Measurements from ENCODE around the gene FOXC1. TPM values are rescaled to one million over a fixed set of nuclear protein-coding genes. Genes with fewer than 3 reads are reported as not detected.
A peak's percentile ranks its signal among the peaks of the same experiment; 100 is the strongest.

The FOXC1 gene
- total RNA-seq (2014; rRNA removed; shearing (Covaris generic)) (11.1 and 13.2 TPM in 2 replicates), polyA plus RNA-seq (2016; fragmentation: Nextera tagmentation; extraction: Ambion mirVana) (3.3 and 3.5 TPM in 2 replicates)

DNA sequence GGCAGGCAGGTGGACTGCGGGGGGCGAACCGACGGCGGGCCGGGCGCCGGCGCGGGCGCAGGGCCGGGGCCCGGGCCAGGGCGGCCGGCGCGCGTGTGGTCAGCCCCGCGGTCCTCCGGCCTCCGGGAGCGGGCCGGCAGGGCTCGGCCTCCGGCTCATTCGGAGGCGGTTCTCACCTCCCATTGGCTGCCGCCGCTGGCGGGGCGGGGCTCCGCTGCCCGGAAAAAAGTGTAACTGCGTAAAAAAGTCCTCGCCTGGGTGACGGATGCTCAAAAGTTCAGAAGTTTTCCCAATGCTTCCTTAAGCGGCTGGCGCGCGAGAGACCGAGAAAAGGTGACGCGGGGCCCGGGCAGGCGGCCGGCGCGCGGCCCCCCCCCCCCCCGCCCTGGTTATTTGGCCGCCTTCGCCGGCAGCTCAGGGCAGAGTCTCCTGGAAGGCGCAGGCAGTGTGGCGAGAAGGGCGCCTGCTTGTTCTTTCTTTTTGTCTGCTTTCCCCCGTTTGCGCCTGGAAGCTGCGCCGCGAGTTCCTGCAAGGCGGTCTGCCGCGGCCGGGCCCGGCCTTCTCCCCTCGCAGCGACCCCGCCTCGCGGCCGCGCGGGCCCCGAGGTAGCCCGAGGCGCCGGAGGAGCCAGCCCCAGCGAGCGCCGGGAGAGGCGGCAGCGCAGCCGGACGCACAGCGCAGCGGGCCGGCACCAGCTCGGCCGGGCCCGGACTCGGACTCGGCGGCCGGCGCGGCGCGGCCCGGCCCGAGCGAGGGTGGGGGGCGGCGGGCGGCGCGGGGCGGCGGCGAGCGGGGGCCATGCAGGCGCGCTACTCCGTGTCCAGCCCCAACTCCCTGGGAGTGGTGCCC lies at the start of gene FOXC1:
Gene FOXC1, plus strand, starts transcription at position 268 of the 849 bp plus-strand sequence. Its CDS starts 531 bp downstream, at position 799.
- peak; percentile 96 for DNase-seq
- Histone ChIP-seq H3K27ac (peak within 1 kb of the TSS; percentile 71), H3K4me3 (peak within 1 kb of the TSS; percentile 80), H3K36me3 (ENCODE audit: low read depth) (no peaks in the 10 kb centered on the region), H3K4me2 (ENCODE audit: unreplicated experiment) (peak within 1 kb of the TSS; percentile 89), H3K9me3 (ENCODE audit: low read depth) (no peaks in the 10 kb centered on the region), H3K9me2 (ENCODE audit: insufficient read depth) (no peaks in the 10 kb centered on the region), H2AFZ (peak within 1 kb of the TSS; percentile 86), H3K9ac (peak within 1 kb of the TSS; percentile 76), H4K20me1 (ENCODE audit: insufficient read depth) (no peaks in the 10 kb centered on the region), H3K79me2 (ENCODE audit: insufficient read depth) (peaks cover 33% of the 10 kb centered on the region), H3K4me1 (ENCODE audit: insufficient read depth) (peaks cover 6% of the 10 kb centered on the region; the same call in 1 of the 2 replicates), H3F3A (ENCODE audit: insufficient read depth) (peaks cover 13% of the 10 kb centered on the region), H3K27me3 (replicated peaks; ENCODE audit: insufficient read depth) (peaks cover 43% of the 10 kb centered on the region)
- in situ Hi-C loops (cut with MboI): loop anchor here (10.0 kb wide), 1 partner anchor 495 kb away; no protein-coding TSS in a partner anchor
- 1% methylated on average over 66 to 100 of the region's 115 CpGs for WGBS, 2 experiments (ENCODE audit: low coverage in 1 of 2, low lambda C conversion rate in 2 of 2, missing lambda C conversion rate in 2 of 2)
- TF ChIP-seq EZH2phosphoT487 (IDR thresholded peaks at IDR 0.05; ENCODE audit: insufficient read depth, low read depth) (no peak), EZH2 (IDR thresholded peaks at IDR 0.05; ENCODE audit: insufficient read depth, poor library complexity, severe bottlenecking) (no peak)

GRCh38 chr6:1560281-1561058 lies 49.2 kb upstream of the FOXC1 start:
- H3K9ac ChIP-seq: no peak overlapping the region
- no peak overlapping the region for H2AFZ ChIP-seq
- WGBS, 2 experiments (ENCODE audit: low coverage in 1 of 2, low lambda C conversion rate in 2 of 2, missing lambda C conversion rate in 2 of 2): 41 to 60% methylated on average over 4 of the region's 4 CpGs
- no peaks in the 10 kb centered on the region for H3F3A ChIP-seq (ENCODE audit: insufficient read depth)
- H3K4me3 ChIP-seq: no peak overlapping the region
- H3K27me3 ChIP-seq (replicated peaks; ENCODE audit: insufficient read depth): peaks cover 10% of the 10 kb centered on the region; the same call in 1 of the 2 replicates
- no peaks in the 10 kb centered on the region for H3K9me2 ChIP-seq (ENCODE audit: insufficient read depth)
- no peak for TF ChIP-seq EZH2 (IDR thresholded peaks at IDR 0.05; ENCODE audit: insufficient read depth, poor library complexity, severe bottlenecking)
- no peak for TF ChIP-seq EZH2phosphoT487 (IDR thresholded peaks at IDR 0.05; ENCODE audit: insufficient read depth, low read depth)
- H4K20me1 ChIP-seq (ENCODE audit: insufficient read depth): no peaks in the 10 kb centered on the region
- H3K36me3 ChIP-seq (ENCODE audit: low read depth): no peaks in the 10 kb centered on the region
- H3K27ac ChIP-seq: no peak overlapping the region
- no peak for DNase-seq
- H3K79me2 ChIP-seq (ENCODE audit: insufficient read depth): no peaks in the 10 kb centered on the region
- no peaks in the 10 kb centered on the region for H3K9me3 ChIP-seq (ENCODE audit: low read depth)
- H3K4me2 ChIP-seq (ENCODE audit: unreplicated experiment): no peak overlapping the region
- H3K4me1 ChIP-seq (ENCODE audit: insufficient read depth): no peaks in the 10 kb centered on the region
- in situ Hi-C loops (cut with MboI): no loop called here

DNA sequence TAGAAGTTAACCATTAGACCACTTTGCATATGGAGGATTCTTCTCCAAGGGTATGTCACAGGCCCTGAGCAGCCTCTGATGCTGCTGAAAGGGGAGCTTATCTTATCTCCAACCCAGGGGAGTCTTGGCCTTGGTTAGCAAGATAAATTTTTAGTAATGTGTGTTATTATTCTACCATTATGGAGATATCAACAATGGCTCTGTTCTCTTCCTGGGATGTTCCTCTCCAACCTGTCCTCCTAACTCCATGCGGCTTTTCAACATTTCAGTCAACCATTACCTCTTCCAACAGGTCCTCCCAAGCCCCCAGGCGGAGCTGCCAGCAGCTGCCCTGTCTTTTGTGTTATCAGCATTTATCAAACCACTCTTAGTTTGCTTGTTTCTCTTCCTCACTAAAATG lies 48.4 kb upstream of the FOXC1 start:
- H3K36me3 ChIP-seq (ENCODE audit: low read depth): no peaks in the 10 kb centered on the region
- H3K4me1 ChIP-seq (ENCODE audit: insufficient read depth): no peaks in the 10 kb centered on the region
- no peak overlapping the region for H3K27ac ChIP-seq
- H3K27me3 ChIP-seq (replicated peaks; ENCODE audit: insufficient read depth): peaks cover 10% of the 10 kb centered on the region; the same call in 1 of the 2 replicates
- no peak for DNase-seq
- H3K9me2 ChIP-seq (ENCODE audit: insufficient read depth): no peaks in the 10 kb centered on the region
- H3K9me3 ChIP-seq (ENCODE audit: low read depth): no peaks in the 10 kb centered on the region
- no peaks in the 10 kb centered on the region for H3K79me2 ChIP-seq (ENCODE audit: insufficient read depth)
- no peak for TF ChIP-seq EZH2phosphoT487 (IDR thresholded peaks at IDR 0.05; ENCODE audit: insufficient read depth, low read depth)
- no peak for TF ChIP-seq EZH2 (IDR thresholded peaks at IDR 0.05; ENCODE audit: insufficient read depth, poor library complexity, severe bottlenecking)
- H3K4me3 ChIP-seq: no peak overlapping the region
- WGBS, 2 experiments (ENCODE audit: low coverage in 1 of 2, low lambda C conversion rate in 2 of 2, missing lambda C conversion rate in 2 of 2): 27 to 35% methylated on average over 2 of the region's 2 CpGs
- no peak overlapping the region for H3K4me2 ChIP-seq (ENCODE audit: unreplicated experiment)
- no peak overlapping the region for H3K9ac ChIP-seq
- H3F3A ChIP-seq (ENCODE audit: insufficient read depth): no peaks in the 10 kb centered on the region
- H4K20me1 ChIP-seq (ENCODE audit: insufficient read depth): no peaks in the 10 kb centered on the region
- no peak overlapping the region for H2AFZ ChIP-seq
- in situ Hi-C loops (cut with MboI): no loop called here

DNA sequence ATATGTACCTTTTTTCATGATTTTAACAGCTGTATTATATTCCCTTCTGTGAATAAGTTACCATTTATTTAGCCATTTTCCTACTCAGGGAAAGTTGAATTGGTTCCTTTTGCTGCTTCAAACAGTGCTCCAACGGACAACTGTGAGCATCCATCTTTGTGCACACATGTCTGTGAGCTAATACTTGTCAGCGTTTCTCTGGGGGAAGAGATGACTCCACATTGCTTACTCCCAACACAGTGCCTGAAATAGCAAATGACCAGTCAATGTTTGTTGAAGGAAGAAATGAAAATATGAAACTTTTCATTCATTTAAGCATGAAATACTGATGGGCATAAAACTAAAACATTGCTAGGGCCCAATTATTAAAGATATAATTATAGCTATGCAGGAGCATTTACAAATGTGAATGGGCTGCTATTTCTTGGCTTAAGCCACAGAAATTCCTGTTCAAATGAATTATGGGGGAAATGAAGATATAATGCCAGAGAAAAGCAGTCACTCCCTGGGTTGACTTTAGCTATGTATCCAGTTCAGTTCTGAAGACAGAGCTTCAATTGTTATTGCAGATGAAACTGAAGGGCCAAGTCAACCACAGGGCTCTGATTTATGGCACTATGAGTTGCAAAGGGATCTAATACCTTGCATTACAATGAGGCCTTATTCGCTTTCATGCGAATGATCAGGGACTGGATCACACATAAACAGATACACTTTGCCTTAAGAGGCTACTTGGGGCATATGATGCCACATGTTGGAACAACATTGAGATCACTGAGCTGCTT lies 47.4 kb upstream of the FOXC1 start:
- Histone ChIP-seq H3K36me3 (ENCODE audit: low read depth) (no peaks in the 10 kb centered on the region), H3K9me2 (ENCODE audit: insufficient read depth) (no peaks in the 10 kb centered on the region), H3K4me2 (ENCODE audit: unreplicated experiment) (no peak overlapping the region), H3F3A (ENCODE audit: insufficient read depth) (no peaks in the 10 kb centered on the region), H3K4me3 (no peak overlapping the region), H3K27me3 (replicated peaks; ENCODE audit: insufficient read depth) (peaks cover 10% of the 10 kb centered on the region; the same call in 1 of the 2 replicates), H3K4me1 (ENCODE audit: insufficient read depth) (no peaks in the 10 kb centered on the region), H2AFZ (no peak overlapping the region), H3K27ac (no peak overlapping the region), H3K79me2 (ENCODE audit: insufficient read depth) (no peaks in the 10 kb centered on the region), H3K9ac (no peak overlapping the region), H3K9me3 (ENCODE audit: low read depth) (no peaks in the 10 kb centered on the region), H4K20me1 (ENCODE audit: insufficient read depth) (no peaks in the 10 kb centered on the region)
- TF ChIP-seq EZH2phosphoT487 (IDR thresholded peaks at IDR 0.05; ENCODE audit: insufficient read depth, low read depth) (no peak), EZH2 (IDR thresholded peaks at IDR 0.05; ENCODE audit: insufficient read depth, poor library complexity, severe bottlenecking) (no peak)
- no peak for DNase-seq
- in situ Hi-C loops (cut with MboI): no loop called here
- 52 to 58% methylated on average over 4 of the region's 4 CpGs for WGBS, 2 experiments (ENCODE audit: low coverage in 1 of 2, low lambda C conversion rate in 2 of 2, missing lambda C conversion rate in 2 of 2)
